ENCODE data around the gene DDX10.
A peak's percentile ranks its signal among the peaks of the same experiment; 100 is the strongest.
"Not testable (repeated sequence)": the region's sequence is repeated elsewhere in the genome, so short reads cannot be mapped to it uniquely, and the experiment has no call there.

DDX10 gene

GRCh38 chr11:108724974-108725689, 60.3 kb downstream of the DDX10 start:
- DNase-seq, result no peak

GRCh38 chr11:108726077-108726800, 61.4 kb downstream of the DDX10 start:
- DNase-seq, result no peak

- DNase-seq, result no peak
These were observed 62.8 kb downstream of the DDX10 start for GRCh38 chr11:108727665-108728064.

GRCh38 chr11:108729227-108729871, 64.5 kb downstream of the DDX10 start:
- DNase-seq, result no peak

- DNase-seq, result peak; percentile 90
These were observed 67.5 kb downstream of the DDX10 start for GRCh38 chr11:108732395-108732794.

- DNase-seq, result peak; percentile 18
These were observed 68.7 kb downstream of the DDX10 start for GRCh38 chr11:108733479-108734116.

- DNase-seq, result no peak
These were observed 69.4 kb downstream of the DDX10 start for GRCh38 chr11:108734283-108734682.

GRCh38 chr11:108734956-108735559, 70.2 kb downstream of the DDX10 start:
- no peak for DNase-seq

GRCh38 chr11:108740132-108740531, 75.3 kb downstream of the DDX10 start:
- not testable (repeated sequence) for DNase-seq

- DNase-seq, result no peak
These were observed 79.0 kb downstream of the DDX10 start for GRCh38 chr11:108743851-108744250.

- no peak for DNase-seq
These were observed 84.1 kb downstream of the DDX10 start for GRCh38 chr11:108748968-108749367.

GRCh38 chr11:108751444-108751843, 86.6 kb downstream of the DDX10 start:
- no peak for DNase-seq

- DNase-seq, result no peak
These were observed 87.5 kb downstream of the DDX10 start for GRCh38 chr11:108752297-108752751.

- DNase-seq, result no peak
These were observed 90.2 kb downstream of the DDX10 start for GRCh38 chr11:108754901-108755625.

- DNase-seq, result no peak
These were observed 92.8 kb downstream of the DDX10 start for GRCh38 chr11:108757630-108758029.

- DNase-seq, result no peak
These were observed 93.6 kb downstream of the DDX10 start for GRCh38 chr11:108758458-108758857.

- no peak for DNase-seq
These were observed 101.8 kb downstream of the DDX10 start for GRCh38 chr11:108766596-108767173.

GRCh38 chr11:108768370-108768769, 103.5 kb downstream of the DDX10 start:
- no peak for DNase-seq

- DNase-seq, result no peak
These were observed 104.1 kb downstream of the DDX10 start for GRCh38 chr11:108768964-108769363.

- no peak for DNase-seq
These were observed 109.3 kb downstream of the DDX10 start for GRCh38 chr11:108774037-108774730.

GRCh38 chr11:108775324-108775723, 110.5 kb downstream of the DDX10 start:
- DNase-seq, result no peak

Measured in NCI-H1436 (cell line).